Heart right ventricle (tissue), 16 donors: ENCODE data around the gene KLF16. TPM values are rescaled to one million over a fixed set of nuclear protein-coding genes. Genes with fewer than 3 reads are reported as not detected.

Source experiments
- ATAC-seq, 8 donors: fragments of 200-7000 bp; cut with Tn5 transposase; one replicate each; pipeline ENCODE4 v1.9.1; 2020; ENCODE audit warnings: mild to moderate bottlenecking in 8 of 8, moderate library complexity in 8 of 8, moderate number of reproducible peaks in 1 of 8
- DNase-seq, 2 donors: peaks; one replicate each; pipeline ENCODE4 v3.0.0-alpha.2; 2020
- H3K27ac ChIP-seq, 10 donors: fragments of 200-600 bp; sonication (generic) in 2 of 10; one replicate each; pipeline versions ENCODE4 v1.5.0 to v1.8.0; 2020 to 2022; ENCODE audit warnings: mild to moderate bottlenecking in 3 of 10
- H3K27me3 ChIP-seq, 7 donors: fragments of 200-600 bp; one replicate each; pipeline ENCODE4 v1.8.0; 2021 to 2022; ENCODE audit warnings: mild to moderate bottlenecking in 2 of 7
- H3K36me3 ChIP-seq, 9 donors: fragments of 200-600 bp; sonication (generic) in 1 of 9; one replicate each; pipeline versions ENCODE4 v1.5.0 to v1.8.0; 2020 to 2022; ENCODE audit warnings: mild to moderate bottlenecking in 2 of 9
- H3K4me1 ChIP-seq, 9 donors: fragments of 200-600 bp; sonication (generic) in 1 of 9; one replicate each; pipeline versions ENCODE4 v1.5.0 to v1.8.0; 2020 to 2022; ENCODE audit warnings: mild to moderate bottlenecking in 4 of 9
- H3K4me3 ChIP-seq, 10 donors: fragments of 200-600 bp; sonication (generic) in 2 of 10; one replicate each; pipeline versions ENCODE4 v1.5.0 to v1.8.0; 2020 to 2022; ENCODE audit warnings: mild to moderate bottlenecking in 7 of 10, moderate library complexity in 2 of 10
- H3K9me3 ChIP-seq, 11 donors: fragments of 200-600 bp in 10 of 11; sonication (generic) in 2 of 11; one replicate each; pipeline versions ENCODE4 v1.5.0 to v1.8.0; 2013 to 2022; ENCODE audit warnings: mild to moderate bottlenecking in 2 of 11, control low read depth in 1 of 11, moderate library complexity in 1 of 11
- CTCF ChIP-seq, 9 donors: fragments of 200-600 bp; sonication (generic) in 2 of 9; IDR thresholded peaks; one replicate each; pipeline versions ENCODE4 v1.5.0 to v1.8.0; 2021 to 2022; ENCODE audit warnings: antibody characterized with exemption in 9 of 9, mild to moderate bottlenecking in 5 of 9, moderate library complexity in 1 of 9
- WGBS, 2 donors: extraction: QIAGEN DNeasy Blood & Tissue Kit; methylation state at CpG; one replicate each; pipeline ENCODE4 v1.1.7; 2013; ENCODE audit warnings: inconsistent platforms in 1 of 2; 5-methylcytosine and 5-hydroxymethylcytosine counted together
- intact Hi-C, 10 donors: fragments of 100-400 bp; cut with DNase I; formaldehyde crosslinking; loops; one replicate each; pipeline versions ENCODE4 v1.11.1 to v1.14.2; 2022
- polyA plus RNA-seq, 2 donors: library from polyadenylated mRNA; stranded (reverse); fragments of 200-250 nt; gene quantifications; one replicate each; pipeline ENCODE4 v1.2.3, GENCODE V29; 2013
- total RNA-seq, 10 donors: library from RNA; stranded (reverse); fragmentation: NEBNext Ultra II Directional in 3 of 10; extraction: Animal tissue kit (Norgen Biotek cat#: 25700) in 3 of 10; gene quantifications; one replicate each; pipeline versions ENCODE4 v1.2.1 to v1.2.4, GENCODE V29; 2021 to 2023
- donor health status: Arrhythmogenic right ventricular cardiomyopathy.
- donor health status: ischemic (EF 13 %, LVEDD 7.1; RV severe dilation, severe dysfunction).
- donor health status: healthy with polysubstance abuse.
- donor health status: DM: no; HTN: yes; CAD: no.
- donor health status: DM: no; HTN: no; CAD: no.
- donor health status: ischemic (EF 25% LVEDD 6.9; RV normal size, moderate dysfunction).
- donor health status: ischemic (EF 25% LVEDD 5.7; RV mildly dilated, moderate dysfunction).
- donor health status: healthy.
- donor health status: DM: yes; HTN: yes; CAD: no.
- donor health status: Ischemic cardiomyopathy.
- donor health status: ischemic (EF 35%, LVEDD 5.7; RV mildly dilated, moderate dysfunction).
- donor health status: nonischemic (EF 11% LVEDD 7.7; RV severe dilation, severe dysfunction).
- donor health status: DM: yes; HTN: yes; CAD: no.
- donor health status: PGD.
- donor health status: ischemic (EF 29% LVEDD 5.4; RV normal size, mild dysfunction).
- donor health status: nonischemic (EF 23%, LVEDD 6.1; RV moderate dilation, normal function).

The KLF16 gene
- total and polyA plus RNA-seq, 12 donors: 4.0 to 13.4 (median 7.6) TPM

GRCh38 chr19:1845642-1846041 is 17.7 kb downstream of the KLF16 start:
- Histone ChIP-seq H3K9me3 (no peaks in the 10 kb centered on the region), H3K36me3 (peaks cover 0 to 18% (median 0%) of the 10 kb centered on the region in 9 donors), H3K4me1 (peaks cover 20 to 76% (median 68%) of the 10 kb centered on the region in 9 donors), H3K27me3 (no peaks in the 10 kb centered on the region), H3K4me3 (peak overlapping the region in 1 of 10 donors; percentile 93), H3K27ac (no peak overlapping the region)
- 85% methylated on average over 11 of the region's 11 CpGs for WGBS, 2 donors
- DNase-seq: no peak
- intact Hi-C loops: no loop called here
- no peak for ATAC-seq
- no peak for TF ChIP-seq CTCF (IDR thresholded peaks at IDR 0.05)

GRCh38 chr19:1845125-1845515 is 18.3 kb downstream of the KLF16 start:
- Histone ChIP-seq H3K27me3 (no peaks in the 10 kb centered on the region), H3K9me3 (no peaks in the 10 kb centered on the region), H3K36me3 (peaks cover 0 to 18% (median 0%) of the 10 kb centered on the region in 9 donors), H3K27ac (no peak overlapping the region), H3K4me3 (no peak overlapping the region), H3K4me1 (peaks cover 20 to 81% (median 72%) of the 10 kb centered on the region in 9 donors)
- intact Hi-C loops: no loop called here
- DNase-seq (no peak), ATAC-seq (no peak)
- no peak for TF ChIP-seq CTCF (IDR thresholded peaks at IDR 0.05)
- WGBS, 2 donors: 84 to 85% methylated on average over 16 of the region's 16 CpGs

GRCh38 chr19:1844513-1845124 is 18.8 kb downstream of the KLF16 start:
- WGBS, 2 donors: 70 to 73% methylated on average over 19 of the region's 19 CpGs
- Histone ChIP-seq H3K27me3 (no peaks in the 10 kb centered on the region), H3K27ac (peak overlapping the region in 1 of 10 donors; percentile 31), H3K4me1 (peaks cover 20 to 86% (median 77%) of the 10 kb centered on the region in 9 donors), H3K4me3 (no peak overlapping the region), H3K9me3 (no peaks in the 10 kb centered on the region), H3K36me3 (peaks cover 0 to 21% (median 0%) of the 10 kb centered on the region in 9 donors)
- no peak for ATAC-seq
- TF ChIP-seq CTCF (IDR thresholded peaks at IDR 0.05): no peak
- DNase-seq: no peak
- intact Hi-C loops: no loop called here

GRCh38 chr19:1843646-1844394 is 19.6 kb downstream of the KLF16 start:
- no peak for ATAC-seq
- peaks cover 20 to 89% (median 83%) of the 10 kb centered on the region in 9 donors for H3K4me1 ChIP-seq
- peak in 4 of 9 donors; percentile 7 to 17 (median 10) for TF ChIP-seq CTCF (IDR thresholded peaks at IDR 0.05)
- H3K27ac ChIP-seq: peak overlapping the region in 2 of 10 donors; percentile 12 to 31
- no peaks in the 10 kb centered on the region for H3K9me3 ChIP-seq
- H3K4me3 ChIP-seq: no peak overlapping the region
- H3K36me3 ChIP-seq: peaks cover 0 to 28% (median 0%) of the 10 kb centered on the region in 9 donors
- intact Hi-C loops: no loop called here
- 73 to 76% methylated on average over 25 of the region's 25 CpGs for WGBS, 2 donors
- DNase-seq: no peak
- no peaks in the 10 kb centered on the region for H3K27me3 ChIP-seq
